ENCODE measurements around the gene VASH1.

The VASH1 gene

GRCh38 chr14:76755610-76756370 lies 5.5 kb upstream of the VASH1 start:
- no peaks in the 10 kb centered on the region for H4K20me1 ChIP-seq
- no peak for TF ChIP-seq Cebpa-rat (IDR thresholded peaks at IDR 0.05)
- no peak overlapping the region for H3K4me2 ChIP-seq
- no peaks in the 10 kb centered on the region for H3K9me3 ChIP-seq (replicated peaks in 1 of 11)
- no peak overlapping the region for H3K4me3 ChIP-seq
- H3K27me3 ChIP-seq = peaks cover 0 to 2% (median 0%) of the 10 kb centered on the region in 11 experiments; a peak in 2 of 22 replicates
- H3K9ac ChIP-seq = no peak overlapping the region
- H3K4me1 ChIP-seq = peaks cover 3 to 37% (median 17%) of the 10 kb centered on the region in 10 experiments
- H3K27ac ChIP-seq = no peak overlapping the region
- no peaks in the 10 kb centered on the region for H3K36me3 ChIP-seq

GRCh38 chr14:76756371-76756750 lies 4.9 kb upstream of the VASH1 start:
- H3K27me3 ChIP-seq = peaks cover 0 to 7% (median 0%) of the 10 kb centered on the region in 11 experiments; a peak in 3 of 22 replicates
- H3K4me1 ChIP-seq = peaks cover 8 to 40% (median 21%) of the 10 kb centered on the region in 10 experiments
- no peaks in the 10 kb centered on the region for H3K9me3 ChIP-seq (replicated peaks in 1 of 11)
- H3K27ac ChIP-seq = no peak overlapping the region
- no peak for TF ChIP-seq Cebpa-rat (IDR thresholded peaks at IDR 0.05)
- no peaks in the 10 kb centered on the region for H3K36me3 ChIP-seq
- no peak overlapping the region for H3K4me2 ChIP-seq
- no peak overlapping the region for H3K4me3 ChIP-seq
- no peaks in the 10 kb centered on the region for H4K20me1 ChIP-seq
- no peak overlapping the region for H3K9ac ChIP-seq

GRCh38 chr14:76759589-76759988 lies 1.7 kb upstream of the VASH1 start:
- peaks cover 0 to 34% (median 24%) of the 10 kb centered on the region in 11 experiments; a peak in 19 of 22 replicates for H3K27me3 ChIP-seq
- H3K36me3 ChIP-seq = no peaks in the 10 kb centered on the region
- H4K20me1 ChIP-seq = no peaks in the 10 kb centered on the region
- peaks cover 22 to 48% (median 34%) of the 10 kb centered on the region in 10 experiments for H3K4me1 ChIP-seq
- no peak overlapping the region for H3K4me3 ChIP-seq
- H3K9me3 ChIP-seq (replicated peaks in 1 of 11) = no peaks in the 10 kb centered on the region
- no peak for TF ChIP-seq Cebpa-rat (IDR thresholded peaks at IDR 0.05)
- H3K9ac ChIP-seq = no peak overlapping the region
- H3K27ac ChIP-seq = no peak overlapping the region
- peak overlapping the region in 5 of 11 experiments; percentile 16 to 100 (median 46); a peak in 9 of 22 replicates for H3K4me2 ChIP-seq

- Histone ChIP-seq H4K20me1 (no peaks in the 10 kb centered on the region), H3K4me3 (peak overlapping the region; percentile 70 to 84 (median 76)), H3K36me3 (no peaks in the 10 kb centered on the region; a peak in 1 of 22 replicates), H3K27ac (peak overlapping the region in 4 of 11 experiments; percentile 6 to 67 (median 54); a peak in 5 of 22 replicates), H3K9me3 (replicated peaks in 1 of 11) (no peaks in the 10 kb centered on the region), H3K27me3 (peaks cover 0 to 34% (median 24%) of the 10 kb centered on the region in 11 experiments; a peak in 19 of 22 replicates), H3K4me2 (peak overlapping the region; percentile 93 to 100 (median 99)), H3K4me1 (peaks cover 29 to 56% (median 40%) of the 10 kb centered on the region in 10 experiments), H3K9ac (peak overlapping the region; percentile 68 to 83 (median 78); a peak in 20 of 22 replicates)
- TF ChIP-seq Cebpa-rat (IDR thresholded peaks at IDR 0.05) = no peak
These were observed 735 bp upstream of the VASH1 start for GRCh38 chr14:76760331-76761135.

GRCh38 chr14:76761960-76762410 lies 717 bp downstream of the VASH1 start:
- Histone ChIP-seq H3K9ac (peak overlapping the region; percentile 68 to 83 (median 78)), H3K4me2 (peak overlapping the region; percentile 93 to 100 (median 99)), H3K4me3 (peak overlapping the region; percentile 70 to 84 (median 76)), H3K9me3 (replicated peaks in 1 of 11) (no peaks in the 10 kb centered on the region), H4K20me1 (no peaks in the 10 kb centered on the region), H3K4me1 (peaks cover 29 to 60% (median 42%) of the 10 kb centered on the region in 10 experiments), H3K27ac (peak overlapping the region in 10 of 11 experiments; percentile 27 to 76 (median 60); a peak in 19 of 22 replicates), H3K27me3 (peaks cover 0 to 34% (median 24%) of the 10 kb centered on the region in 11 experiments; a peak in 19 of 22 replicates), H3K36me3 (no peaks in the 10 kb centered on the region; a peak in 1 of 22 replicates)
- TF ChIP-seq Cebpa-rat (IDR thresholded peaks at IDR 0.05) = no peak

- Histone ChIP-seq H3K27ac (peak overlapping the region in 8 of 11 experiments; percentile 52 to 76 (median 65); a peak in 11 of 22 replicates), H4K20me1 (no peaks in the 10 kb centered on the region), H3K4me2 (peak overlapping the region; percentile 93 to 100 (median 99)), H3K4me3 (peak overlapping the region; percentile 70 to 84 (median 76)), H3K36me3 (no peaks in the 10 kb centered on the region; a peak in 1 of 22 replicates), H3K9me3 (replicated peaks in 1 of 11) (no peaks in the 10 kb centered on the region), H3K9ac (peak overlapping the region; percentile 68 to 83 (median 78)), H3K27me3 (peaks cover 0 to 34% (median 24%) of the 10 kb centered on the region in 11 experiments; a peak in 19 of 22 replicates), H3K4me1 (peaks cover 33 to 65% (median 47%) of the 10 kb centered on the region in 10 experiments)
- TF ChIP-seq Cebpa-rat (IDR thresholded peaks at IDR 0.05) = no peak
These were observed 1.3 kb downstream of the VASH1 start for GRCh38 chr14:76762411-76763095.

GRCh38 chr14:76763096-76764041 lies 2.1 kb downstream of the VASH1 start:
- Histone ChIP-seq H3K4me2 (peak overlapping the region; percentile 93 to 100 (median 99)), H3K4me3 (peak overlapping the region in 9 of 10 experiments; percentile 70 to 84 (median 76); a peak in 14 of 20 replicates), H3K9ac (peak overlapping the region in 4 of 11 experiments; percentile 72 to 83 (median 76); a peak in 4 of 22 replicates), H4K20me1 (no peaks in the 10 kb centered on the region), H3K27ac (no peak overlapping the region), H3K36me3 (no peaks in the 10 kb centered on the region; a peak in 1 of 22 replicates), H3K9me3 (replicated peaks in 1 of 11) (no peaks in the 10 kb centered on the region), H3K27me3 (peaks cover 0 to 34% (median 24%) of the 10 kb centered on the region in 11 experiments; a peak in 19 of 22 replicates), H3K4me1 (peaks cover 42 to 74% (median 55%) of the 10 kb centered on the region in 10 experiments)
- TF ChIP-seq Cebpa-rat (IDR thresholded peaks at IDR 0.05) = no peak

Measured in BLaER1 treated with 17β-estradiol and CSF1 and Interleukin-3, amounts not matched to agents 10 nM and 100 nM (cell line).